Measurements from ENCODE around the gene SLC51B. TPM values are rescaled to one million over a fixed set of nuclear protein-coding genes. Genes with fewer than 3 reads are reported as not detected.

Gene SLC51B
- polyA plus RNA-seq, 2 of the 4 experiments (the other 2 are of a cell fraction): 12.2 to 16.1 TPM

DNA sequence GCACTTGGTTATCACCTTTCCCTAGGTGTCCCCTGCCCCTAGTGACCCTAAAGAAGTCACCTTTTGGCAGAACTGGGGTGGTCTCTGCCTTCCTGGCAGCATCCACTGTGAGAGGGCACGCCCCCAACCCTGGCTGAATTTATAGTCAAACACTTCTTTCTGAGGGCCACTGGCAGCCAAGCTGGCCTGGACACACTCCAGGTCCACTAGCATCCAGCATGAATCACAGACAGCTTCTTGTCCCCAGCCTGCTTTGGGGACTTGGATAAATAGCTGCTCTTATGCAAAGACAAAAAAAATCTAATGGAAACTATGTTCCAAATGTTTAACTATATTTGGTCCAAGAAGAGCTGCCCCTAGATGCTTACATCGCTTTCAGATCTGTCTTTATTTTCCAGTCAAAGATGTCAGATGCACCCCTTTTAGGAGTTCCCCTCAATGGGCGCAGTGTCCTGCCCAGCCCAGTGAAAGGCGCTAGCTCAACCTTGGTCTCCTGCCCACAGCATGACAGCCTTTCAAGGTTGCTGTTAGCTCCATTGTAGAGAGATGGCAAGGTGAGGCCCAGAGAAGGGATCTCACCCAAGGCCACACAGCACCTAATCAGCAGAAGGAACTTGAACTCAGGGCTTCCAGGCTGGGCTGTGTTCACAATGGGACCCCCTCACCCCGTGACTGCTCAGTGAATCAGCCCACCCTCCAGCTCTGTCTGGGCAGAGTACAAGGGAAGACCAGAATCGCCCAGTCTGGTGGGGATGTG lies 15.6 kb downstream of the SLC51B start:
- DNase-seq (ENCODE audit: low read depth in 1 of 2, low spot score in 1 of 2) (no peak), ATAC-seq (no peak), FAIRE-seq (no peak)
- H3K4me2 ChIP-seq: no peak overlapping the region
- no peak for TF ChIP-seq TFCP2L1 (CRISPR knock-in tag; IDR thresholded peaks at IDR 0.05)
- WGBS (ENCODE audit: missing lambda C conversion rate): 76% methylated on average over 6 of the region's 6 CpGs
- POLR2A ChIA-PET: no interaction called here
- H3K27ac ChIP-seq: no peak overlapping the region
- peaks cover 26% of the 10 kb centered on the region for H3K4me1 ChIP-seq
- H3K4me3 ChIP-seq: no peak overlapping the region
- no peaks in the 10 kb centered on the region for H3K9me3 ChIP-seq
- CTCF ChIA-PET: interaction anchor here (0.8 to 33.7 kb wide), 9 partner anchors 6 to 333 kb away, joined by 3 to 1280 read pairs (median 4); partner anchors contain the start of genes KBTBD13, RASL12 and SLC51B

DNA sequence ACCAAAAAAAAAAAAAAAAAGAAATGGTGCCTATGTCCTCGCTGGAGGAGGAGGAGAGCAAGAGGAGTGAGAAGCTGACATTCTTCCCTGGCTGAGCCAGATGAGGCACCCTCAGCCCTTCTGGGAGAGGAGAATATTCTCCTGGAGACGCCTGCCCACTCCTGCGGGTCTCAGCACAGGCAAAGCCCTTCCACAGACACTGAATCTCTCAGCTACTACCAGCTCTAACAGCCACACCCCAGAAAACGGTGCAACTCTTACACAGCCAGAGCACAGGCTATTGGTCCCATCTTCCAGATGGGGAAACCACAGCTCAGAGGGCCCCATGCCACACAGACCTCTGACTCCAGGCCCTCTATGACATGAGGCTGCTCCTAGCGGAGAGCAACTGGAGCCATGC lies 16.9 kb downstream of the SLC51B start:
- TF ChIP-seq RCOR1 (IDR thresholded peaks at IDR 0.05; ENCODE audit: low read depth, low read length) (no peak), HOXB5 (CRISPR knock-in tag; IDR thresholded peaks at IDR 0.05) (no peak), MAFK (IDR thresholded peaks at IDR 0.05; ENCODE audit: partially characterized antibody) (no peak), KDM1A (IDR thresholded peaks at IDR 0.05; ENCODE audit: low read depth) (no peak), CHD2 (IDR thresholded peaks at IDR 0.05; ENCODE audit: low read length, partially characterized antibody) (no peak), NPAS2 (CRISPR knock-in tag; IDR thresholded peaks at IDR 0.05; ENCODE audit: borderline replicate concordance) (no peak), POLR2AphosphoS2 (conservative IDR thresholded peaks at IDR 0.05; ENCODE audit: low read length) (no peak), PHF8 (IDR thresholded peaks at IDR 0.05; ENCODE audit: borderline replicate concordance, low read depth) (no peak), CEBPB (IDR thresholded peaks at IDR 0.05) (no peak), FOXS1 (CRISPR knock-in tag; IDR thresholded peaks at IDR 0.05) (no peak), JUN (IDR thresholded peaks at IDR 0.05) (no peak), KDM5A (IDR thresholded peaks at IDR 0.05) (no peak), SMC3 (IDR thresholded peaks at IDR 0.05) (no peak), HOXA7 (CRISPR knock-in tag; IDR thresholded peaks at IDR 0.05) (no peak), TFCP2L1 (CRISPR knock-in tag; IDR thresholded peaks at IDR 0.05) (no peak), HDAC2 (IDR thresholded peaks at IDR 0.05) (no peak), TP53 (CRISPR knock-in tag; IDR thresholded peaks at IDR 0.05) (no peak)
- TF ChIP-seq, protein P1, sequence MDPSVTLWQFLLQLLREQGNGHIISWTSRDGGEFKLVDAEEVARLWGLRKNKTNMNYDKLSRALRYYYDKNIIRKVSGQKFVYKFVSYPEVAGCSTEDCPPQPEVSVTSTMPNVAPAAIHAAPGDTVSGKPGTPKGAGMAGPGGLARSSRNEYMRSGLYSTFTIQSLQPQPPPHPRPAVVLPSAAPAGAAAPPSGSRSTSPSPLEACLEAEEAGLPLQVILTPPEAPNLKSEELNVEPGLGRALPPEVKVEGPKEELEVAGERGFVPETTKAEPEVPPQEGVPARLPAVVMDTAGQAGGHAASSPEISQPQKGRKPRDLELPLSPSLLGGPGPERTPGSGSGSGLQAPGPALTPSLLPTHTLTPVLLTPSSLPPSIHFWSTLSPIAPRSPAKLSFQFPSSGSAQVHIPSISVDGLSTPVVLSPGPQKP (IDR thresholded peaks at IDR 0.05; ENCODE audit: low read depth, low read length): no peak
- TF ChIP-seq, protein P2, sequence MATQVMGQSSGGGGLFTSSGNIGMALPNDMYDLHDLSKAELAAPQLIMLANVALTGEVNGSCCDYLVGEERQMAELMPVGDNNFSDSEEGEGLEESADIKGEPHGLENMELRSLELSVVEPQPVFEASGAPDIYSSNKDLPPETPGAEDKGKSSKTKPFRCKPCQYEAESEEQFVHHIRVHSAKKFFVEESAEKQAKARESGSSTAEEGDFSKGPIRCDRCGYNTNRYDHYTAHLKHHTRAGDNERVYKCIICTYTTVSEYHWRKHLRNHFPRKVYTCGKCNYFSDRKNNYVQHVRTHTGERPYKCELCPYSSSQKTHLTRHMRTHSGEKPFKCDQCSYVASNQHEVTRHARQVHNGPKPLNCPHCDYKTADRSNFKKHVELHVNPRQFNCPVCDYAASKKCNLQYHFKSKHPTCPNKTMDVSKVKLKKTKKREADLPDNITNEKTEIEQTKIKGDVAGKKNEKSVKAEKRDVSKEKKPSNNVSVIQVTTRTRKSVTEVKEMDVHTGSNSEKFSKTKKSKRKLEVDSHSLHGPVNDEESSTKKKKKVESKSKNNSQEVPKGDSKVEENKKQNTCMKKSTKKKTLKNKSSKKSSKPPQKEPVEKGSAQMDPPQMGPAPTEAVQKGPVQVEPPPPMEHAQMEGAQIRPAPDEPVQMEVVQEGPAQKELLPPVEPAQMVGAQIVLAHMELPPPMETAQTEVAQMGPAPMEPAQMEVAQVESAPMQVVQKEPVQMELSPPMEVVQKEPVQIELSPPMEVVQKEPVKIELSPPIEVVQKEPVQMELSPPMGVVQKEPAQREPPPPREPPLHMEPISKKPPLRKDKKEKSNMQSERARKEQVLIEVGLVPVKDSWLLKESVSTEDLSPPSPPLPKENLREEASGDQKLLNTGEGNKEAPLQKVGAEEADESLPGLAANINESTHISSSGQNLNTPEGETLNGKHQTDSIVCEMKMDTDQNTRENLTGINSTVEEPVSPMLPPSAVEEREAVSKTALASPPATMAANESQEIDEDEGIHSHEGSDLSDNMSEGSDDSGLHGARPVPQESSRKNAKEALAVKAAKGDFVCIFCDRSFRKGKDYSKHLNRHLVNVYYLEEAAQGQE (IDR thresholded peaks at IDR 0.05): no peak
- WGBS (ENCODE audit: missing lambda C conversion rate): 74% methylated on average over 5 of the region's 5 CpGs
- Histone ChIP-seq H3K27ac (no peak overlapping the region), H3K4me2 (no peak overlapping the region), H3K9me3 (no peaks in the 10 kb centered on the region), H3K4me1 (peaks cover 13% of the 10 kb centered on the region), H3K4me3 (no peak overlapping the region)
- no peak for DNase-seq (ENCODE audit: low read depth in 1 of 2, low spot score in 1 of 2)
- CTCF ChIA-PET: interaction anchor here (0.6 to 33.7 kb wide), 8 partner anchors 8 to 382 kb away, joined by 3 to 1280 read pairs (median 8); partner anchors contain the start of genes KBTBD13, RASL12 and SLC51B
- POLR2A ChIA-PET: no interaction called here
- FAIRE-seq: no peak
- ATAC-seq: no peak
